ENCODE results near the gene MAGI2.

DNA sequence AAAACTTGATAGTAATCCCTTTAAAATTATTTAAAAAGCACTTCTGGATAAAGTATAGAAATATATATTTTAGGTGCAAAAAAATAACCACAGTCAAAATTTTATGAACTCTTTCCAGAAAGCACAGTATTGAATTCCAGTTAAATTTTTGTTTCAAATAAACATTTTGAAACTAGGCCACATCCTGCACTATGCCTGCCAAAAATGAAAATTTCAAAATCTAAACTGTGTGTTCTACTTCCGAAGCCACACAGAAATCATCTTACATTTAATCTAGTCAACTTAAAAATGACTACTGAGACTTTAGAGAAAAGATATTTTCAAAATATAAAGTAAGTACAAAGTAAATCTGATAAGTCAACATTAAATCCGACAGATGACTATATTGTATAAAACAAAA, 50.0 kb downstream of the MAGI2 start:
- no peak for TF ChIP-seq POLR2A (IDR thresholded peaks at IDR 0.05)
- TF ChIP-seq, protein P1, sequence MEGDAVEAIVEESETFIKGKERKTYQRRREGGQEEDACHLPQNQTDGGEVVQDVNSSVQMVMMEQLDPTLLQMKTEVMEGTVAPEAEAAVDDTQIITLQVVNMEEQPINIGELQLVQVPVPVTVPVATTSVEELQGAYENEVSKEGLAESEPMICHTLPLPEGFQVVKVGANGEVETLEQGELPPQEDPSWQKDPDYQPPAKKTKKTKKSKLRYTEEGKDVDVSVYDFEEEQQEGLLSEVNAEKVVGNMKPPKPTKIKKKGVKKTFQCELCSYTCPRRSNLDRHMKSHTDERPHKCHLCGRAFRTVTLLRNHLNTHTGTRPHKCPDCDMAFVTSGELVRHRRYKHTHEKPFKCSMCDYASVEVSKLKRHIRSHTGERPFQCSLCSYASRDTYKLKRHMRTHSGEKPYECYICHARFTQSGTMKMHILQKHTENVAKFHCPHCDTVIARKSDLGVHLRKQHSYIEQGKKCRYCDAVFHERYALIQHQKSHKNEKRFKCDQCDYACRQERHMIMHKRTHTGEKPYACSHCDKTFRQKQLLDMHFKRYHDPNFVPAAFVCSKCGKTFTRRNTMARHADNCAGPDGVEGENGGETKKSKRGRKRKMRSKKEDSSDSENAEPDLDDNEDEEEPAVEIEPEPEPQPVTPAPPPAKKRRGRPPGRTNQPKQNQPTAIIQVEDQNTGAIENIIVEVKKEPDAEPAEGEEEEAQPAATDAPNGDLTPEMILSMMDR (IDR thresholded peaks at IDR 0.05) = no peak

Data from esophagus squamous epithelium (tissue), 4 donors.